ENCODE data around the gene ADAMTS10.

GRCh38 chr19:8617984-8618383 is 7.5 kb upstream of the ADAMTS10 start:
- TF ChIP-seq POLR2A (IDR thresholded peaks at IDR 0.05; ENCODE audit: low read length) = no peak
- TF ChIP-seq GATA1 (IDR thresholded peaks at IDR 0.05; ENCODE audit: low read depth, low read length) = no peak

Data from erythroblast (primary cell).